HL-60 (cell line): ENCODE data around the gene ABCB1.

Experiments
- DNase-seq, 2 experiments: peaks; one replicate each; pipeline ENCODE4 v3.0.0-alpha.2; 2010 to 2020; ENCODE audit warnings: low read depth in 1 of 2, low spot score in 1 of 2
- H3K27ac ChIP-seq: fragments of 250-450 bp; sonication (Bioruptor Pico); replicated peaks from 2 replicates; pipeline ENCODE4 v1.5.1; 2020; ENCODE audit warnings: mild to moderate bottlenecking, moderate library complexity
- H3K27me3 ChIP-seq: fragments of 250-450 bp; sonication (Bioruptor Pico); 2 replicates; pipeline ENCODE4 v1.5.1; 2021; ENCODE audit warnings: mild to moderate bottlenecking, moderate library complexity; ENCODE audit not compliant: insufficient read depth, poor library complexity, severe bottlenecking
- H3K4me3 ChIP-seq: replicated peaks from 2 replicates; pipeline ENCODE4 v1.5.1; 2011; ENCODE audit warnings: mild to moderate bottlenecking, control low read depth, low read length; ENCODE audit not compliant: insufficient read depth
- CTCF ChIP-seq: IDR thresholded peaks from one replicate; pipeline ENCODE4 v1.5.1; 2011; ENCODE audit warnings: low read length, control low read depth, inconsistent platforms; ENCODE audit not compliant: insufficient read depth
- GABPA ChIP-seq: IDR thresholded peaks from 2 replicates; pipeline ENCODE4 v1.6.1; 2012; ENCODE audit warnings: low read depth
- POLR2AphosphoS5 ChIP-seq: IDR thresholded peaks from 2 replicates; pipeline ENCODE4 v1.6.1; 2012; ENCODE audit warnings: low read depth
- REST ChIP-seq: IDR thresholded peaks from 2 replicates; pipeline ENCODE4 v1.6.1; 2012; ENCODE audit warnings: low read depth; ENCODE audit not compliant: insufficient replicate concordance
- SPI1 ChIP-seq: IDR thresholded peaks from 2 replicates; pipeline ENCODE4 v1.6.1; 2012; ENCODE audit warnings: low read depth, mild to moderate bottlenecking, borderline replicate concordance

Gene ABCB1

GRCh38 chr7:87541648-87542047 lies 59.0 kb downstream of the ABCB1 start:
- no peak for DNase-seq
- Histone ChIP-seq H3K4me3 (no peak overlapping the region), H3K27me3 (no peaks in the 10 kb centered on the region), H3K27ac (no peak overlapping the region)
- TF ChIP-seq CTCF, result no peak
- TF ChIP-seq REST, result no peak
- TF ChIP-seq SPI1, result no peak
- TF ChIP-seq GABPA, result no peak
- TF ChIP-seq POLR2AphosphoS5, result no peak

- no peak for TF ChIP-seq POLR2AphosphoS5
- TF ChIP-seq REST, result no peak
- no peak for TF ChIP-seq CTCF
- no peak for TF ChIP-seq GABPA
- TF ChIP-seq SPI1, result no peak
- Histone ChIP-seq H3K27me3 (no peaks in the 10 kb centered on the region), H3K4me3 (no peak overlapping the region), H3K27ac (no peak overlapping the region)
- DNase-seq, result no peak
Measured at GRCh38 chr7:87538052-87538451, 62.6 kb downstream of the ABCB1 start.

GRCh38 chr7:87534072-87534471 lies 66.6 kb downstream of the ABCB1 start:
- no peak for DNase-seq
- H3K27me3 ChIP-seq, result no peaks in the 10 kb centered on the region
- H3K27ac ChIP-seq, result no peak overlapping the region
- TF ChIP-seq SPI1 (no peak), GABPA (no peak), CTCF (no peak), REST (no peak), POLR2AphosphoS5 (no peak)
- no peak overlapping the region for H3K4me3 ChIP-seq
